ENCODE data around the gene TEX44.
"Not testable (repeated sequence)": the region's sequence is repeated elsewhere in the genome, so short reads cannot be mapped to it uniquely, and the experiment has no call there.

The TEX44 gene

DNA sequence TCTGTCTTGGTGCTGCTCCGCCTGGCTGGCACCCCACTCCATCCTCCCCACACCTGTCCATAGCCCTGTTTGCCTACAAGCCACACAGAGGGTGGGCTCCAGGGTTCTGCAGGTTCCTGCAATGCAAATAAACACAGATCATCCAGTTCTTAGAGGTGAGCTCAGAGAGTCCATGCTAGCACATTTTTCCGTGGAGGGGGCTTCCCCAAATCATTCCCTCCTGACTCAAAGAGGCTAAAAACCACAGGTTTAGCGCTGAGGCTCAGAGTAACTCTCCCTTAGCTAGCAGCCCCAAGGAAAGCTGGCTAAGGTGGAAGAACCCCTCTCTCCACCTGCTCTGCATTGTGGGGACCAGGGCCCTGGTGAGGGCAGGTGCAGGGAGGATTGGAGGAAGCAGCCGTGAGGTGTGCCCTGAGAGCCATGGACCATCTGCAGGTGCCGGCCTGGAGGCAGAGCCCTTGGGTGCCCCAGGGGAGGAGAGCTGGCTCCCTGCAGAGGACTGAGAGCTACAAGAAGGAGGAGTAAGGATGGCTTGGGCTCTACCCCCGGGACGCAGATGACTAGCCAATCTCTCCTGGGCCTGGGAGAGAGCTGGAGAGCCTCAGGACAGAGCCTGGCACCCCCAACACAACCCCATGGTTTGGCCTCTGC, 23.8 kb upstream of the TEX44 start (continued):
- TF ChIP-seq, protein P1, sequence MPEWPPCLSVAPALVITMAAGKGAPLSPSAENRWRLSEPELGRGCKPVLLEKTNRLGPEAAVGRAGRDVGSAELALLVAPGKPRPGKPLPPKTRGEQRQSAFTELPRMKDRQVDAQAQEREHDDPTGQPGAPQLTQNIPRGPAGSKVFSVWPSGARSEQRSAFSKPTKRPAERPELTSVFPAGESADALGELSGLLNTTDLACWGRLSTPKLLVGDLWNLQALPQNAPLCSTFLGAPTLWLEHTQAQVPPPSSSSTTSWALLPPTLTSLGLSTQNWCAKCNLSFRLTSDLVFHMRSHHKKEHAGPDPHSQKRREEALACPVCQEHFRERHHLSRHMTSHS (tag by site-specific recombination; IDR thresholded peaks at IDR 0.05), result no peak
- TF ChIP-seq, protein P2, sequence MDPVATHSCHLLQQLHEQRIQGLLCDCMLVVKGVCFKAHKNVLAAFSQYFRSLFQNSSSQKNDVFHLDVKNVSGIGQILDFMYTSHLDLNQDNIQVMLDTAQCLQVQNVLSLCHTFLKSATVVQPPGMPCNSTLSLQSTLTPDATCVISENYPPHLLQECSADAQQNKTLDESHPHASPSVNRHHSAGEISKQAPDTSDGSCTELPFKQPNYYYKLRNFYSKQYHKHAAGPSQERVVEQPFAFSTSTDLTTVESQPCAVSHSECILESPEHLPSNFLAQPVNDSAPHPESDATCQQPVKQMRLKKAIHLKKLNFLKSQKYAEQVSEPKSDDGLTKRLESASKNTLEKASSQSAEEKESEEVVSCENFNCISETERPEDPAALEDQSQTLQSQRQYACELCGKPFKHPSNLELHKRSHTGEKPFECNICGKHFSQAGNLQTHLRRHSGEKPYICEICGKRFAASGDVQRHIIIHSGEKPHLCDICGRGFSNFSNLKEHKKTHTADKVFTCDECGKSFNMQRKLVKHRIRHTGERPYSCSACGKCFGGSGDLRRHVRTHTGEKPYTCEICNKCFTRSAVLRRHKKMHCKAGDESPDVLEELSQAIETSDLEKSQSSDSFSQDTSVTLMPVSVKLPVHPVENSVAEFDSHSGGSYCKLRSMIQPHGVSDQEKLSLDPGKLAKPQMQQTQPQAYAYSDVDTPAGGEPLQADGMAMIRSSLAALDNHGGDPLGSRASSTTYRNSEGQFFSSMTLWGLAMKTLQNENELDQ (tag by site-specific recombination; IDR thresholded peaks at IDR 0.05; ENCODE audit: low read depth), result no peak

DNA sequence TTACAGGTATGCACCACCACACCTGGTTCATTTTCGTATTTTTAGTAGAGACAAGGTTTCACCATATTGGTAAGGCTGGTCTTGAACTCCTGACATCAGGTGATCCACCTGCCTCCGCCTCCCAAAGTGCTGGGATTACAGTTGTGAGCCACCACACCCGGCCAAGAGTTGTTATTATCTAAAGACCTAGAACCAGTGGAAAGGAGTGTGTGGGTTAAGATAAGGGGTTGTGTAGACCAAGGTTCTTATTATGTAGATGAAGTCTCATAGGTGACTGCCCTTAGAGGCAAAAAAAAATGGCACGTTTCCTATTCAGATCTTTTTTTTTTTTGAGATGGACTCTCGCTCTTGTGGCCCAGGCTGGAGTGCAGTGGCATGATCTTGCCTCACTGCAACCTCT, 21.7 kb upstream of the TEX44 start:
- H3K36me3 ChIP-seq (ENCODE audit: control insufficient read depth in 2 of 2, insufficient read depth in 1 of 2, low read length in 2 of 2); H3K27ac ChIP-seq (ENCODE audit: extremely low read depth, low read depth, low read length); POLR2A ChIA-PET; H3K4me3 ChIP-seq (ENCODE audit: low read depth, low read length); H3K4me1 ChIP-seq (ENCODE audit: control insufficient read depth, insufficient read depth, low read length); H3K9me3 ChIP-seq (ENCODE audit: control insufficient read depth, insufficient read depth, low read depth, low read length): not testable (repeated sequence)
- CTCF ChIA-PET, result interaction anchor here (0.6 kb wide), 1 partner anchor 12 kb away, joined by 4 read pairs; no protein-coding TSS in a partner anchor

DNA sequence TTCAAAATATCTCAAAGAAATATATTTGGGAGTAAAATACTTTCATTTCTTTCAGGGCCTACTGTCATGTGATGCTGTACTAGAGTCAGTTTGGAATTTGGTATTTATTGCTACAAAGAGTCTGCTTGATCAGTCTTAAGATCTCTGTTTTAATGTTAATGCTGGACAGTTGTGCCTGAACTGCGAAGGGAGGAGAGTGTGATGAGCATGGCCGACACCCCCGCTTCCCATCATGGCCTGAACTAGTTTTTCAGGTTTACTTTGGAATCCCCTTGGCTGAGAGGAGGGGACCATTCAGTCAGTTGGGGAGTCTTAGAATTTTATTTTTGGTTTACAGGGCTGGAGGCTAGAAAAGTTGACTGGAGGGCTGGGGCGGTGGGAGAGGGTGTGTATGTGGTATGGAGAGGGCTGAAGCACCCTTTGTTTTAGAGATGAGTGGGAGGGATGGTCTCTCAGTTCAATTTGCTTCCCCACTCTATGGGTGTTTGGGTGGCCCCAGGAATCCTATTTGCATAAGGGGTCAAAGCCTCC, 20.9 kb upstream of the TEX44 start:
- ChIA-PET CTCF (interaction anchor here (1.1 to 3.0 kb wide), 2 partner anchors 8 to 54 kb away, joined by 3 to 10 read pairs; no protein-coding TSS in a partner anchor), POLR2A (no interaction called here)

DNA sequence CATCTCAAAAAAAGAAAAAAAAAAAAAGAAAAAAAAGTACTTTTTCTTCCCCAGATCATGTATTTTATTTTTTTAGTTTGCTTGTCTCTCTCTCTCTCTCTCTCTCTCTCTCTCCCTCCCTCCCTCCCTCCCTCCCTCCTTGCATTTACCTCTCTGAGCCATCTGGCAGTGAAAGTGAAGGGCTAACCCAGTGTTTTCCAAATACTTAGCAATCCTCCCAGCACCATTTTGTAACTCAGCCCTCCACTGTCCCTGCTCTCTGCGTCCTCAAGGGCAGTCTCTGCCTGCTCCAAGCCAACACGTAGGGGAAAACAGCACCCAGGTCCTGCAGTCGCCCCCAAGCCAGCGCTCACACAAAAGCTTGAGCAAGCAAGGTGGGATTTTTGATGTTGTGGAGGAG, 19.6 kb upstream of the TEX44 start:
- POLR2A ChIA-PET, result interaction anchor here (0.7 kb wide), 2 partner anchors 159 to 219 kb away, joined by 3 to 5 read pairs; no protein-coding TSS in a partner anchor
- TF ChIP-seq ZNF202 (tag by site-specific recombination; IDR thresholded peaks at IDR 0.05; ENCODE audit: borderline replicate concordance) (no peak), ZNF560 (tag by site-specific recombination; IDR thresholded peaks at IDR 0.05; ENCODE audit: borderline replicate concordance) (no peak), ZNF223 (tag by site-specific recombination; IDR thresholded peaks at IDR 0.05) (no peak), ZFP37 (tag by site-specific recombination; IDR thresholded peaks at IDR 0.05) (no peak)
- H3K27ac ChIP-seq (ENCODE audit: extremely low read depth, low read depth, low read length), result no peak overlapping the region

More for the DNA sequence above, 20.9 kb upstream of the TEX44 start:
- no peak overlapping the region for H3K27ac ChIP-seq (ENCODE audit: extremely low read depth, low read depth, low read length)
- no peaks in the 10 kb centered on the region for H3K9me3 ChIP-seq (ENCODE audit: control insufficient read depth, insufficient read depth, low read depth, low read length)
- no peaks in the 10 kb centered on the region for H3K4me1 ChIP-seq (ENCODE audit: control insufficient read depth, insufficient read depth, low read length)
- no peaks in the 10 kb centered on the region for H3K36me3 ChIP-seq (ENCODE audit: control insufficient read depth in 2 of 2, insufficient read depth in 1 of 2, low read length in 2 of 2)
- H3K4me3 ChIP-seq (ENCODE audit: low read depth, low read length), result no peak overlapping the region
- TF ChIP-seq, protein P3, sequence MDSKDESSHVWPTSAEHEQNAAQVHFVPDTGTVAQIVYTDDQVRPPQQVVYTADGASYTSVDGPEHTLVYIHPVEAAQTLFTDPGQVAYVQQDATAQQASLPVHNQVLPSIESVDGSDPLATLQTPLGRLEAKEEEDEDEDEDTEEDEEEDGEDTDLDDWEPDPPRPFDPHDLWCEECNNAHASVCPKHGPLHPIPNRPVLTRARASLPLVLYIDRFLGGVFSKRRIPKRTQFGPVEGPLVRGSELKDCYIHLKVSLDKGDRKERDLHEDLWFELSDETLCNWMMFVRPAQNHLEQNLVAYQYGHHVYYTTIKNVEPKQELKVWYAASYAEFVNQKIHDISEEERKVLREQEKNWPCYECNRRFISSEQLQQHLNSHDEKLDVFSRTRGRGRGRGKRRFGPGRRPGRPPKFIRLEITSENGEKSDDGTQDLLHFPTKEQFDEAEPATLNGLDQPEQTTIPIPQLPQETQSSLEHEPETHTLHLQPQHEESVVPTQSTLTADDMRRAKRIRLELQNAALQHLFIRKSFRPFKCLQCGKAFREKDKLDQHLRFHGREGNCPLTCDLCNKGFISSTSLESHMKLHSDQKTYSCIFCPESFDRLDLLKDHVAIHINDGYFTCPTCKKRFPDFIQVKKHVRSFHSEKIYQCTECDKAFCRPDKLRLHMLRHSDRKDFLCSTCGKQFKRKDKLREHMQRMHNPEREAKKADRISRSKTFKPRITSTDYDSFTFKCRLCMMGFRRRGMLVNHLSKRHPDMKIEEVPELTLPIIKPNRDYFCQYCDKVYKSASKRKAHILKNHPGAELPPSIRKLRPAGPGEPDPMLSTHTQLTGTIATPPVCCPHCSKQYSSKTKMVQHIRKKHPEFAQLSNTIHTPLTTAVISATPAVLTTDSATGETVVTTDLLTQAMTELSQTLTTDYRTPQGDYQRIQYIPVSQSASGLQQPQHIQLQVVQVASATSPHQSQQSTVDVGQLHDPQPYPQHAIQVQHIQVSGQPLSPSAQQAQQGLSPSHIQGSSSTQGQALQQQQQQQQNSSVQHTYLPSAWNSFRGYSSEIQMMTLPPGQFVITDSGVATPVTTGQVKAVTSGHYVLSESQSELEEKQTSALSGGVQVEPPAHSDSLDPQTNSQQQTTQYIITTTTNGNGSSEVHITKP (tag by site-specific recombination; IDR thresholded peaks at IDR 0.05), result peak; percentile 92
- no peak for TF ChIP-seq FEZF1 (tag by site-specific recombination; IDR thresholded peaks at IDR 0.05)

More for the DNA sequence above, 19.6 kb upstream of the TEX44 start:
- CTCF ChIA-PET, result interaction anchor here (3.0 kb wide), 1 partner anchor 10 kb away, joined by 10 read pairs; no protein-coding TSS in a partner anchor
- H3K9me3 ChIP-seq (ENCODE audit: control insufficient read depth, insufficient read depth, low read depth, low read length), result no peaks in the 10 kb centered on the region
- no peaks in the 10 kb centered on the region for H3K36me3 ChIP-seq (ENCODE audit: control insufficient read depth in 2 of 2, insufficient read depth in 1 of 2, low read length in 2 of 2)
- no peaks in the 10 kb centered on the region for H3K4me1 ChIP-seq (ENCODE audit: control insufficient read depth, insufficient read depth, low read length)
- no peak overlapping the region for H3K4me3 ChIP-seq (ENCODE audit: low read depth, low read length)
